ENCODE measurements around the gene INF2. TPM values are rescaled to one million over a fixed set of nuclear protein-coding genes. Genes with fewer than 3 reads are reported as not detected.

The INF2 gene
- total RNA-seq, 1 experiment from 2014 or later, result 58.3 TPM

DNA sequence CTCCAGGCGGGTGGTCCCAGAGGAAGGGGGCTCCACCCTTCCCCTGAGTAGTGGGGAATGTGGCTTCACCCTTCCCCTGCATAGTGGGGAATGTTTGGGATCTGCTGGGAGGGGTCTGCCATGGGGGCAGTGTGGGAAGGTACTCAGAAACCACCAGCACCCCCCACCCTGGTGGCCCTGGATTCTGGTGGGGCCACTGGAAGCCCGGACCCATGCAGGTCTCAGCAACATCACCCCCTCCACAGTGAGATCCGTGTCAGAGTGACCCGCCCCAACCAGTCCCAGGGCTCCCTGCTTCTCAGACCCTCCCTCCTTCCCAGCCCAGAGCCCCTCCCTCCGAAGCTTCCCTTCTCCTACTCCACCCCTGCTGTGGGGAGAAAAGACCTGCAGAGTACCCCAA is 30.3 kb upstream of the INF2 start:
- TF ChIP-seq, protein P1, sequence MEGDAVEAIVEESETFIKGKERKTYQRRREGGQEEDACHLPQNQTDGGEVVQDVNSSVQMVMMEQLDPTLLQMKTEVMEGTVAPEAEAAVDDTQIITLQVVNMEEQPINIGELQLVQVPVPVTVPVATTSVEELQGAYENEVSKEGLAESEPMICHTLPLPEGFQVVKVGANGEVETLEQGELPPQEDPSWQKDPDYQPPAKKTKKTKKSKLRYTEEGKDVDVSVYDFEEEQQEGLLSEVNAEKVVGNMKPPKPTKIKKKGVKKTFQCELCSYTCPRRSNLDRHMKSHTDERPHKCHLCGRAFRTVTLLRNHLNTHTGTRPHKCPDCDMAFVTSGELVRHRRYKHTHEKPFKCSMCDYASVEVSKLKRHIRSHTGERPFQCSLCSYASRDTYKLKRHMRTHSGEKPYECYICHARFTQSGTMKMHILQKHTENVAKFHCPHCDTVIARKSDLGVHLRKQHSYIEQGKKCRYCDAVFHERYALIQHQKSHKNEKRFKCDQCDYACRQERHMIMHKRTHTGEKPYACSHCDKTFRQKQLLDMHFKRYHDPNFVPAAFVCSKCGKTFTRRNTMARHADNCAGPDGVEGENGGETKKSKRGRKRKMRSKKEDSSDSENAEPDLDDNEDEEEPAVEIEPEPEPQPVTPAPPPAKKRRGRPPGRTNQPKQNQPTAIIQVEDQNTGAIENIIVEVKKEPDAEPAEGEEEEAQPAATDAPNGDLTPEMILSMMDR (conservative IDR thresholded peaks at IDR 0.05), result no peak
- H3K9me3 ChIP-seq (ENCODE audit: control insufficient read depth, low read depth, low read length), result no peaks in the 10 kb centered on the region
- H3K79me1 ChIP-seq (ENCODE audit: insufficient read depth, low read depth, low read length, poor library complexity, severe bottlenecking), result no peaks in the 10 kb centered on the region

More for the DNA sequence above, 30.3 kb upstream of the INF2 start:
- H4K91ac ChIP-seq (ENCODE audit: insufficient read length, low read depth, low read length), result no peak overlapping the region
- no peaks in the 10 kb centered on the region for H3K23me2 ChIP-seq (ENCODE audit: insufficient read length, low read depth, low read length, poor library complexity, severe bottlenecking)
- H3K4me2 ChIP-seq (ENCODE audit: insufficient read depth, insufficient read length, low read length), result no peak overlapping the region
- no peak overlapping the region for H4K8ac ChIP-seq (replicated peaks; ENCODE audit: insufficient read length, low read depth, low read length)
- H2BK20ac ChIP-seq (ENCODE audit: low read depth, low read length, poor library complexity, severe bottlenecking), result no peak overlapping the region
- no peak overlapping the region for H3K4ac ChIP-seq (ENCODE audit: low read depth, low read length)
- Mint-ChIP-seq H3K4me1 (peaks cover 9 to 19% of the 10 kb centered on the region in 2 experiments), H3K4me3 (no peak overlapping the region), H3K9me3 (peaks cover 11 to 15% of the 10 kb centered on the region in 2 experiments), H3K27me3 (ENCODE audit: low read depth) (peaks cover 42% of the 10 kb centered on the region), H3K36me3 (ENCODE audit: insufficient read depth in 1 of 3, low read depth in 3 of 3) (peaks cover 2 to 9% (median 3%) of the 10 kb centered on the region in 3 experiments; a peak in 4 of 7 replicates), H3K27ac (no peak overlapping the region)
- H3K27ac ChIP-seq (ENCODE audit: insufficient read length, low read depth, low read length), result no peak overlapping the region
- H2BK12ac ChIP-seq (ENCODE audit: insufficient read length, low read depth, low read length), result no peak overlapping the region
- no peak overlapping the region for H2BK120ac ChIP-seq (ENCODE audit: low read depth, low read length, poor library complexity, severe bottlenecking)
- DNase-seq, result no peak
- H3K56ac ChIP-seq (ENCODE audit: insufficient read length, low read depth, low read length), result no peak overlapping the region
- no peak overlapping the region for H2AFZ ChIP-seq (ENCODE audit: low read length)
- no peak overlapping the region for H3K14ac ChIP-seq (ENCODE audit: insufficient read depth, low read length)
- H3T11ph ChIP-seq (ENCODE audit: low read length), result no peak overlapping the region
- no peak overlapping the region for H3K23ac ChIP-seq (ENCODE audit: insufficient read length, low read depth, low read length)
- no peak overlapping the region for H3K18ac ChIP-seq (ENCODE audit: insufficient read length, low read depth, low read length)
- H4K20me1 ChIP-seq (ENCODE audit: control insufficient read depth, insufficient read depth, insufficient read length), result no peaks in the 10 kb centered on the region
- H3K79me2 ChIP-seq (ENCODE audit: insufficient read depth, low read length), result no peaks in the 10 kb centered on the region
- H2AK5ac ChIP-seq (ENCODE audit: insufficient read length, low read length), result no peak overlapping the region
- H3K4me1 ChIP-seq (ENCODE audit: insufficient read depth, low read length), result no peaks in the 10 kb centered on the region
- peaks cover 1% of the 10 kb centered on the region; the same call in 1 of the 2 replicates for H3K27me3 ChIP-seq (ENCODE audit: insufficient read depth, low read length)
- H2BK15ac ChIP-seq (ENCODE audit: low read depth, low read length), result no peak overlapping the region
- no peak overlapping the region for H2BK5ac ChIP-seq (ENCODE audit: insufficient read length, low read length)
- H4K5ac ChIP-seq (ENCODE audit: insufficient read length, low read depth, low read length), result no peak overlapping the region
- no peak overlapping the region for H3K9ac ChIP-seq (ENCODE audit: extremely low read depth, insufficient read length, low read length)
- WGBS (ENCODE audit: extremely low coverage, insufficient read length, low lambda C conversion rate), result no CpG with 5 or more reads among the region's 5 CpGs

All from H9 (cell line).